Amygdala (tissue), 56 donors: ENCODE measurements around the gene APBA1.

ENCODE experiments used
- DNase-seq, 56 donors: peaks; one replicate each; lab custom pipeline; 2025; lab: John Stamatoyannopoulos, UW

APBA1 gene

DNA sequence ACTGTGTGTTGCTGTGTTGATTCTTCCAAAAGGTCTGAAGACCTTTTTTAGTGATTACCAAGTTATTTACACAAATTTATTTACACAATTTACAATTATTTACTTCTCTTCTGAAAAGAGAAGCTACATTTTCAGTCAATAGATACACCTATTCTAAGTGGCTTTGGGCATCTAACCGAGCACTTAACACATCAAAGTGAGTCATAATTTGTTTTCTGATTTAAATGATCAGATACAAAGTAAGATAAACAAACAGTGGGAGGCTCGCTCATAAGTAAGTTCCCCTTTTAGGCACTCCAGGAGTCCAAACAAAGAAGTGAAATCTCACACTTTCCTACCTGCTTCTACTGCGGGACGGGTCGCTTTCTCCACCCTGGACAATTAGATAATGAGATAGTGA lies 90.2 kb downstream of the APBA1 start:
- no peak for DNase-seq

DNA sequence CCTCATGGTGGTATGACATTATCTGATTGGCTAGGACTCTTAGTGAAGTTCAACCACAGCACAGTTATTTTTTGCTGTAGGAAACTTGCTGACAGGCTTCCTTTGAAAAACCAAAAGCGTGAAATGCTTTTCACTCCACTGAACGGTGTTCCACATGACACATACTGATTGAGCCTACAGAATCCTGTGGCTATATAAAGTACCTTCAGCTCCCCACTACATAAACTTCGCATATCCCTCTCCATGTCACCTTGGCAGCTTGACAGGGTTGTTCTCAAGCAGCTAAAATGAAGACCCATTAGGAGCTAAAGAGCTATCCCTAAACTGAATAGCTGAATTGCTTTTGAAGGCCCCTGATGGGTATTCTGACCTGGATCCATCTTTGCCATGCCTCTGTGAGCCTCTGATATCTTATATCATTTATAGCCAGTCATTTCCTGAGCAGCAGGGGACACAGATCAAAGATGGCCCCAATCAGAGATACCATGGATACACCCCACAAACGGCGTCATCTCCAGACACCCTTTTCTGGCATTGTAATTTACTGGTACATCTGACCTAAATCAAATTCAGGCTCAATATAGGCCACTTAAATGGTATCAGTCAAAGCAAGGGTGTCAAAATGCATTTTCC lies 91.5 kb downstream of the APBA1 start:
- DNase-seq: peak in 2 of 56 donors; percentile 14 to 18

DNA sequence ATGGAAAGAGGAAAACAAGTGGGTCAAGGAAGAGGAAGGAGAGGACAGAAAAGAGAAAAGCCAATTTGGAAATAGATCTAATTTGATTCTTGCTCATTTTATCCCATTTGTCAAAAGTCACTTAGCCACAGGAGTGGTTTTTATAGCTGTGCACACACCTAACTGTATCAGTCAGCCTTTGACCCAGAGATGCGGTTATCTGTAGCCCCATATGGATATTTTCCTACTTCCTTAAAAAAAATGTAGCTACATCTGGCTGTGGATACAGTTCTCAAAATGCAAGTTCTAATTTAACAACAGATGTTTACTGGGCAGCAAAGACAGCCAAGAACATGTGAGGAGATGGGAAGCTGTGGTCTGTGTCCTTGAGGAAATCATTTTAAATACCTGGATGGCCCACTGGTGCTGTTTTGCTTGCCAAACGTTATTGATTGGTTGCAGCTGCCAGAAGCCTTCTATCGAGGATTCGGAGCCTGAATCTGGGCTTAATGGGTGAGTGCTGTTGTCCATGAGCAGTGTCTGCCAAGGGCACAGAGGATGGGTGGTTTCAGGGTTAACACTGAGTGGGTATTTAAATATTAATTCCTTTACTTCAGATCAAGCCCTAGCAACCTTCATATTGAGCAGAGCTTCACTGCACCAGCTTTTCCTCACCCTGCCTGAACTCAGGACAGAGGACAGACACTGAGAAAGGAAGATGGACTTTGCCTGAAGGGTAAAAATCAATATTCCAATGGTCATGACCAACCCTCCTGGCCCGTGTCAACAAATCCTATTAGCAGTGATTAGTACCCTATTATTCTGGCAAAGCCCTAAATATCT lies 92.2 kb downstream of the APBA1 start:
- DNase-seq: no peak

DNA sequence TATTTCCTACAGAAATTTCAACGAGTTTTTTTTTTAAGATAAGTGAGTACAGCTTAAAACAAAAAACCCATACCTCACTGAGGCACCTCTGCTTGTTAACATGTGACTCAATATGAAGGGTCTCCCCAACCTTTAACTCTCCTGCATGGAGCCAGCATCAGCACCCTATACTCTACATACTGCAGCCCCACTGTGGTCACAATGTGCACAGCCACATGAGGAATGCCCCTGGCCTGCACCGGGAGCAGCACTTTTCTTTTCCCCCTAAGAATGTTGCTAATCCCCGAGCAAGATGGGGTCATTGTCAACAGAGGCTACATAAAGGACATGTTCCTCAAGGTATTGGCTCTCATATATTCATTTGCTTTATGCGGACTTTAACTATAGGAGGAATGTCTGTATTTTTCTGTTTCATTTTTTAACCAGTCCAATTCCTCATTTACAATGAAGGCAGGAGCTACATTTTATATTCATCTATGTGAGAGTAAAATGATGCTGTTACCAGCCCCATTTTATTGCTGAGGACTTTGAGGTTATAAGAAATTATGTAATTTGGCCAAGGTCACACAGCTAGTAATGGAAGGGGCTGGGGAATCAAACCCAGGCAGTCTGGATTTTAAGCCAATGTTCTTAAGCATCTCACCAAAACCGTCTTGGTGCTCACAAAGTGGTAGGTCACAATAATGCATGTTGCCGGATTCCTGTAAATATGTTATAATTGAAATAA lies 93.0 kb downstream of the APBA1 start:
- no peak for DNase-seq

- DNase-seq: peak in 3 of 56 donors; percentile 5 to 20 (median 12)
Measured at GRCh38 chr9:69578026-69578425, 94.1 kb downstream of the APBA1 start.

GRCh38 chr9:69577123-69577522 lies 95.0 kb downstream of the APBA1 start:
- no peak for DNase-seq

- no peak for DNase-seq
Measured at GRCh38 chr9:69574057-69574456, 98.1 kb downstream of the APBA1 start.

DNA sequence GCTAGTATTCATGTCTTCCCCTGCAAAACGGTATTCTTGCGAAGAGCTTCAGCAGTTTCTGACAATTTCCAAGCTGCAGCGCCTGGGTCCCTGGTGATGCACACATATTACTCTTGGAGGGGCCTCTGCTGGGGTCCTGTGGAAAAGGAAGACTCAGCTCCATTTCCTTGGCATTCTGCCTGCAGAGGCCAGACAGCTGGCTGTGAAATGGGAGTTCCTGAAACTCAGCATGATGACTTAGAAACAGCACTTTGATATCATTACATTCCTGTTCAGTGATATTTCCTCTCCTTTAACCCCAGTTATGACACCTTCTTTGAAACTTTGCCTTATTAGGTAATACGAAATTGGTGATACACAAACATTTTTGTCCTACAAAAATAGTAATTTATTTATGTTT lies 98.5 kb downstream of the APBA1 start:
- no peak for DNase-seq

DNA sequence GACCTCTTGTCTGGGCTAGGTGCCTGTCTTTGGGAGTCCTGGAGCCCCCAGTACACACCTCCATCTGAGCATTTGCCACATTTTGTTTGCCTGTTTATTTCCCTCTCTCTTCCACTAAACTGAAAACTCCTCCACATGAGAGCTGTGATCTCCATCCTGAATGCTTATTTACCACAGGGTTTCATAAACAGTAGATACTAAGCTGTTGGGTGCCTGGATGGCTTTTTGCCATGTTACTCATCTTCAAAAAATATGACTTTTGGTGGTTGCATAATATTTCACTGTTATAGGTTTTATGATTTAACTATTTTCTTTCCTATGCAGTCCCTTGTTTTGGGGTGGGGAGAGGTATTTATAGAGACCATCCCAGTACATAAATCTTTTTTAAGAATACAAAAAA lies 99.6 kb downstream of the APBA1 start:
- no peak for DNase-seq

- no peak for DNase-seq
Measured at GRCh38 chr9:69571032-69571431, 101.1 kb downstream of the APBA1 start.

GRCh38 chr9:69569738-69570451 lies 102.3 kb downstream of the APBA1 start:
- DNase-seq: no peak

DNA sequence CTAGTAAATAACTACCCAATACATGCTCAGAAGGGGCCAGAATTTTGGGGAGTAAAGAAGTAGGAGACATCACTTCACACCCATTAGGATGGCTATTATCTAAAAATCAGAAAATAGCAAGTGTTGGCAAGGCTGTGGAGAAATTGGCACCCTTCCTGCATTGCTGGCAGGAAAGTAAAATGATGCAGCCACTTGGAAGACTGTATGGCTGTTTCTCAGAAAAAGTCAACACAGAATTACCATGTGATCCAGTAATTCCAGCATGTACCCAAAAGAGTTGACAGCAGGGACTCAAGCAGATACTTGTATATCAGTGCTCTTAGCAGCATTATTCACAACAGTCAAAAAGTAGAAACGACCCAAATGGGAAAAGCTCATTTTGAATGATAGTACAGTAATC lies 107.6 kb downstream of the APBA1 start:
- DNase-seq: peak in 3 of 56 donors; percentile 6 to 32 (median 13)

DNA sequence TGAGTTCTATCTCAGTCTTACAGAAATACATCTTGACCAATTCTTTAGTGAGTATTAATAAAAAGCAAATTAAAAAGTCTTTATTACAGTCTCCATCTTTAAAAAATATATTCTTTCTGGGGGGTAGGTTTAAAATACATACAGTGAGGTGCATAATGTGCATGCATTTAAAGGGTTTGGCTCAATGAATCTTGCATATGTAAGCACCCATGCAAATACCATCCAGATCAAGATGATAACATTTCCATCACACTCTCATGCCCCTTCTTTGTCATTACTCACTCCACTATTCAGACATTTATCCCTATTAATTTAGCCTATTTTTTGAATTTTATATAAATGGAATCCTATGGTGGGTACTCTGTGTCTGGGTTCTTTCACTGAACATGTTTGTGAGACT lies 113.0 kb downstream of the APBA1 start:
- DNase-seq: no peak

GRCh38 chr9:69556707-69557106 lies 115.5 kb downstream of the APBA1 start:
- no peak for DNase-seq

DNA sequence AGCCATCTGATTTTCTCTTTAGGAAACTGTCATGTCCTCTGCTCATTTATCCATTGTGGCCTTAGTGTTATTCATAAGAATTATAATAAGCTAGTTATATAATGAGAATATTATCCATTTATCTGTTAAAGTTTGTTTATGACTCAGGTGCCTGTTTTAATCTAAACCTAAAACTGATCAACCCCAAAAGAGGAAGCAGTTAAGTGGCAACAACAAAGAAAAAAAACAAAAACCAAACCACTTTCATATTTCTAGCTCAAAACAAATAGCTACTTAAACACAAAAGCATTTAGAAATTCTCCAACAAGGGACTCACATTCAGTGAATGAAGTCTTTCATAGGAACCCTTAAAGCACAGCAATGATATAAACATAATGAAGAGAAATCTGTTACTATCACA lies 116.4 kb downstream of the APBA1 start:
- DNase-seq: no peak

DNA sequence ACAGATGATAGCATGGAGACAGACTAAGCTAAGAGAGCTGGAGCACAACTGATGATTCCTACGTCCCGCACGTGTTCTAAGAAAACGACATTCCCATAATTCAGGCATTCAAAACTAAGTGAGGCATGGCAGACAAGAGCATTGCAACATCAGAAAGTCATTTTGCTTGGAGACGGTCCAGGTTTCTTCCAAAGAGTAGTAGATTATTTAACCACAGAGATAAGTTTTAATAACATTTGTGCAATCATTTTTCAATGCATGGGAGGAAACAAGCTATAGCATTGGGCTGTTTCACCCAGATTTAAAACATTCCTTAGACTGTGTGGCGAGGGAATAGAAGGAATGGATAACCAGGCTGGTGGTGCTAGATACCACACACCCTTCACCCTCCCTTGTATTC lies 117.2 kb downstream of the APBA1 start:
- DNase-seq: no peak

GRCh38 chr9:69549310-69550202 lies 122.6 kb downstream of the APBA1 start:
- peak in 6 of 56 donors; percentile 3 to 48 (median 24) for DNase-seq

- DNase-seq: peak in 12 of 56 donors; percentile 5 to 51 (median 30)
Measured at GRCh38 chr9:69548681-69549080, 123.5 kb downstream of the APBA1 start.

DNA sequence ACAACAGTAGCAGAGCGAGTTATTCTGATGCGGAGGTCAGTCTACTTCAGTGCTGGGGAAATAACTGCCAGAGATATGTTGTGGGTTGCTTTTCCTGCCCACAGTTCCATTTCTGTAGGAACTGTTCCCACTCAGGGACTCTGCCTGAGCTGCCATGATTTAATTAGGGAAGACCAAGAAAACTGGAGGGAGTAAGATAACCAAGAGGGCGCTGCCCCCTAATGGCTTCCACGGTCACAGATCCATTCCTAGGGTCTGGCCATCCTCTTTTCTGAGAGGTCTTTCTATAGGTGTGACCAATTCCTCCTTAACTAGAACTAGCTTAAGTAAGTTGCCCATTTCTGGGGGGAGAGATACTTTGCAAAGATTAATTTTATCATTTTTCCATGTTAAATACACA lies 125.9 kb downstream of the APBA1 start:
- peak in 8 of 56 donors; percentile 5 to 36 (median 15) for DNase-seq
